Osteocyte (in vitro differentiated cells): ENCODE measurements around the gene CFAP298. TPM values are rescaled to one million over a fixed set of nuclear protein-coding genes. Genes with fewer than 3 reads are reported as not detected.

Experiments used
- DNase-seq: peaks from one replicate; pipeline ENCODE4 v3.0.0; 2021; ENCODE audit warnings: mixed read lengths; ENCODE audit not compliant: unreplicated experiment; ENCODE audit errors: extremely low spot score
- H3K27ac Mint-ChIP-seq: one replicate; pipeline ENCODE4 v1.8.0; 2021; ENCODE audit warnings: mild to moderate bottlenecking, mixed read lengths; ENCODE audit not compliant: unreplicated experiment
- H3K27me3 Mint-ChIP-seq: one replicate; pipeline ENCODE4 v1.8.0; 2021; ENCODE audit warnings: mixed read lengths; ENCODE audit not compliant: unreplicated experiment
- H3K36me3 Mint-ChIP-seq: one replicate; pipeline ENCODE4 v1.8.0; 2021; ENCODE audit warnings: mixed read lengths; ENCODE audit not compliant: unreplicated experiment
- H3K4me1 Mint-ChIP-seq: one replicate; pipeline ENCODE4 v1.8.0; 2021; ENCODE audit warnings: mixed read lengths; ENCODE audit not compliant: unreplicated experiment
- H3K4me3 Mint-ChIP-seq: one replicate; pipeline ENCODE4 v1.8.0; 2021; ENCODE audit warnings: mild to moderate bottlenecking, moderate library complexity, mixed read lengths; ENCODE audit not compliant: unreplicated experiment
- H3K9me3 Mint-ChIP-seq: one replicate; pipeline ENCODE4 v1.8.0; 2021; ENCODE audit warnings: mixed read lengths; ENCODE audit not compliant: unreplicated experiment
- CTCF ChIP-seq: fragments of 200-600 bp; sonication (generic); IDR thresholded peaks from 2 replicates; pipeline ENCODE4 v1.5.0; 2021; ENCODE audit warnings: antibody characterized with exemption, mild to moderate bottlenecking, moderate library complexity
- total RNA-seq: library from RNA; stranded (reverse); gene quantifications from 2 replicates; pipeline ENCODE4 v1.2.1, GENCODE V29; 2021

CFAP298 gene
- total RNA-seq, 1 donor from 2014 or later = 35.6 TPM

GRCh38 chr21:32580949-32581348, 31.2 kb downstream of the CFAP298 start:
- H3K27ac Mint-ChIP-seq = no peak overlapping the region
- H3K36me3 Mint-ChIP-seq = no peaks in the 10 kb centered on the region
- H3K9me3 Mint-ChIP-seq = no peaks in the 10 kb centered on the region
- no peak for DNase-seq
- H3K27me3 Mint-ChIP-seq = peaks cover 29% of the 10 kb centered on the region
- no peaks in the 10 kb centered on the region for H3K4me1 Mint-ChIP-seq
- no peak for TF ChIP-seq CTCF
- no peak overlapping the region for H3K4me3 Mint-ChIP-seq

GRCh38 chr21:32578107-32578691, 34.0 kb downstream of the CFAP298 start:
- Mint-ChIP-seq H3K4me3 (no peak overlapping the region), H3K9me3 (no peaks in the 10 kb centered on the region), H3K27me3 (peaks cover 39% of the 10 kb centered on the region), H3K36me3 (no peaks in the 10 kb centered on the region), H3K27ac (no peak overlapping the region), H3K4me1 (no peaks in the 10 kb centered on the region)
- TF ChIP-seq CTCF = peak; percentile 31
- no peak for DNase-seq

DNA sequence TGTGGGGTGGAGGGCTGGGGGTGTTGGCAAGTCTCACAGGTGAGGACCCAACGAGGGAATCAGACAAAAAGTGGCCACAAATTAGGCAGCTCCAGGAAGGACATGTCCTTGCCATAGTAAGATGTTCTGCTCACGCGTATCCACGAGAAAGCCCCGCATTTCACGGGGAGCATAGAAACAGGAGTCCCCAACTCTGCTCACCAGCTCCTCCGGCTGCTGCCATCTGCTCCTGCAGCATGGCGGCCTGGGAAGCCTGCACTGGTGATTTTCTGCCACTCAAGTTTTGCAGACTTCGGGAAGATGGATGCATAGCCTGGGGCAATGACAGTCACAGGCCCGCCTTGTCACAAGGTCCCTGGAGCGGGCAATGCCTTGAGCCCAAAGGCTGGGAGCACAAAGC, 36.2 kb downstream of the CFAP298 start:
- H3K4me1 Mint-ChIP-seq = no peaks in the 10 kb centered on the region
- no peaks in the 10 kb centered on the region for H3K9me3 Mint-ChIP-seq
- no peaks in the 10 kb centered on the region for H3K36me3 Mint-ChIP-seq
- DNase-seq = no peak
- no peak overlapping the region for H3K27ac Mint-ChIP-seq
- H3K27me3 Mint-ChIP-seq = peaks cover 40% of the 10 kb centered on the region
- no peak overlapping the region for H3K4me3 Mint-ChIP-seq
- no peak for TF ChIP-seq CTCF

DNA sequence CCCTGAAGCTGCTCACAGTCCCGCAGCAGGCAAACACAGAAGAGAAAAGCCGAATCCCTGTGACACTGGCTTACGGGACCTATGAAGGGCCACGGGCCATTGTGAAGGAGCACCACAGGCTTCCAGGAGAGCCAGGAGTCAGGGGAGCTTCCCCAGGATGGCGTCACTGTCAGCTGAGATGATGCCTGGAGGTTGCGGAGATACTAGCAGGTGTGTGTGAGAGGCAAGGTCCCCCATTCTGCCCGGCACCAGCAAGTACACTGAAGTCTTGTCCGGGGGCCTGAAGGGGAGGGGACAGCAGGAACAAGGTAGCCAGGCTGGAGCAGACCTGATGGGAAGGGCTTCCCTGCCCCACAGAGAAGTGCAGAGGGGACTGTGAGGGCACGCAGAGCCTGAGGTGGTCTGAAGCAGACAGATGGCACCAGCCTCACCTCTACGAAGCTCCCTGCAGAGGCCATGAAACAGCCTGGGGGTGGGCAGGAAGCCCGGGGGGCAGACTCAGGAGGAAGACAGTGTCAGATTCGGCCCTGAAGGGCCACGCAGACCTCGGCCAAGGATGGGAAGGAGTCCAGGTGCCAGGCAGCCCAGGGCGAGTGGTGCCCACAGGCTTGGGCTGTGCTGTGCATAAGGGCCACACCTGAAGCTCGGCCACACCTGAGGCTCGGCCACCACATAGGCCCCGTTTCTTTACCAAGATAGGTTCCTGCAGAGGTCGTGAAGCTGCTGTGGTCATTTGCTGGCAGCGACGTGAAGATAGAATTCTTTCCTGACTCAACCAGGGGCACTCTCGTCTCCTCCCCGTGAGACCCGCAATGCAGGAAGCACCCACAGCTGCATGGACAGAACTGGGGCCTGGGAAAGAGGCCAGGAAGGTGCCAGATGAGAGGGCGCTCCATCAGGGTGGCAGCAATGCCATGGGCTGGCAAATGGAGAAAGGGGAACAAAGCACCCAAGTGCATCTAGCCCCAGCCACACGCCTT, 36.9 kb downstream of the CFAP298 start:
- Mint-ChIP-seq H3K9me3 (no peaks in the 10 kb centered on the region), H3K27ac (no peak overlapping the region), H3K4me3 (no peak overlapping the region), H3K4me1 (no peaks in the 10 kb centered on the region), H3K36me3 (no peaks in the 10 kb centered on the region), H3K27me3 (peaks cover 37% of the 10 kb centered on the region)
- no peak for TF ChIP-seq CTCF
- DNase-seq = no peak
